ENCODE measurements around the gene DNAH14. TPM values are rescaled to one million over a fixed set of nuclear protein-coding genes. Genes with fewer than 3 reads are reported as not detected.

The DNAH14 gene
- total and polyA plus RNA-seq, 2 of the 4 experiments (the other 2 are of a cell fraction), result 2.7 to 3.6 TPM

- ATAC-seq (ENCODE audit: low read depth), result no peak
- H3K56ac ChIP-seq (ENCODE audit: extremely low read depth, insufficient read depth, low read length), result no peak overlapping the region
- H3K9me1 ChIP-seq (ENCODE audit: insufficient read depth, low read length), result no peaks in the 10 kb centered on the region; the same call in 1 of the 2 replicates
- H3K4me1 ChIP-seq (ENCODE audit: control insufficient read depth, insufficient read depth, low read length), result no peaks in the 10 kb centered on the region
- intact Hi-C loops (cut with micrococcal nuclease) (no loop called here), dilution Hi-C loops (cut with HindIII; ENCODE audit: low sequenced_read_pairs, unreplicated experiment) (no loop called here), in situ Hi-C loops (cut with MboI; ENCODE audit: low sequenced_read_pairs) (loop anchor here (25.0 kb wide), 1 partner anchor 931 kb away; no protein-coding TSS in a partner anchor)
- H3K27ac ChIP-seq (ENCODE audit: insufficient read depth, low read length), result no peak overlapping the region
- no peak overlapping the region for H3K4me2 ChIP-seq (ENCODE audit: low read depth, low read length)
- H2BK15ac ChIP-seq (ENCODE audit: low read depth, low read length), result no peak overlapping the region
- H2BK120ac ChIP-seq (ENCODE audit: low read depth, low read length), result no peak overlapping the region
- no peak overlapping the region for H2AFZ ChIP-seq (replicated peaks; ENCODE audit: low read length, poor library complexity)
- H2BK5ac ChIP-seq (ENCODE audit: low read depth, low read length, poor library complexity, severe bottlenecking), result no peak overlapping the region
- no peak overlapping the region for H3K23ac ChIP-seq (ENCODE audit: low read depth, low read length)
- DNase-seq, result no peak
- no peaks in the 10 kb centered on the region for H4K20me1 ChIP-seq (ENCODE audit: insufficient read depth, low read length)
- no peak overlapping the region for H3K4ac ChIP-seq (ENCODE audit: low read depth, low read length)
- ChIA-PET CTCF (no interaction called here), POLR2A (ENCODE audit: unreplicated experiment) (no interaction called here)
- H3K9me3 ChIP-seq (ENCODE audit: control insufficient read depth, insufficient read depth, low read length), result no peaks in the 10 kb centered on the region
- no peak overlapping the region for H2AK5ac ChIP-seq (ENCODE audit: low read depth, low read length)
- no peak overlapping the region for H2AK9ac ChIP-seq (replicated peaks; ENCODE audit: low read depth, low read length, poor library complexity)
- H3K79me1 ChIP-seq (ENCODE audit: low read depth in 1 of 2, low read length in 2 of 2), result peaks cover 23 to 33% of the 10 kb centered on the region in 2 experiments
- no peak overlapping the region for H3K18ac ChIP-seq (ENCODE audit: low read depth, low read length)
- TF ChIP-seq RFX5 (IDR thresholded peaks at IDR 0.05; ENCODE audit: low read depth, low read length) (no peak), CEBPB (IDR thresholded peaks at IDR 0.05; ENCODE audit: low read depth, low read length) (no peak), CHD1 (IDR thresholded peaks at IDR 0.05; ENCODE audit: low read depth, low read length) (no peak), RCOR1 (IDR thresholded peaks at IDR 0.05; ENCODE audit: insufficient replicate concordance, low read length) (no peak)
- H4K5ac ChIP-seq (ENCODE audit: low read depth, low read length), result no peak overlapping the region
- no peak overlapping the region for H3K4me3 ChIP-seq (ENCODE audit: insufficient read depth, low read depth, low read length)
- H3K14ac ChIP-seq (replicated peaks; ENCODE audit: low read depth, low read length), result no peak overlapping the region
- H2BK20ac ChIP-seq (ENCODE audit: low read depth, low read length), result no peak overlapping the region
- no peak overlapping the region for H4K91ac ChIP-seq (ENCODE audit: insufficient read depth, low read depth, low read length)
- no peaks in the 10 kb centered on the region for H3K27me3 ChIP-seq (ENCODE audit: control insufficient read depth, insufficient read depth, low read length)
- no CpG with 5 or more reads among the region's 2 CpGs for WGBS, 2 experiments (ENCODE audit: extremely low coverage in 2 of 2, insufficient read length in 1 of 2)
- BruUV-seq (replicated peaks), result no TSS peak
- no peak overlapping the region for H3K9ac ChIP-seq (ENCODE audit: low read depth, low read length)
- H4K8ac ChIP-seq (ENCODE audit: low read depth in 2 of 2, low read length in 2 of 2), result no peak overlapping the region
- peaks cover 18% of the 10 kb centered on the region for H3K36me3 ChIP-seq (ENCODE audit: control insufficient read depth, insufficient read depth, low read length)
These were observed 488.6 kb downstream of the DNAH14 start for GRCh38 chr1:225418059-225418458.

Data from IMR-90 (cell line).